Smooth muscle cell (in vitro differentiated cells): Measurements from ENCODE around the gene UGGT1. TPM values are rescaled to one million over a fixed set of nuclear protein-coding genes. Genes with fewer than 3 reads are reported as not detected.

Source experiments
- DNase-seq: peaks from one replicate; lab custom pipeline; 2025; ENCODE audit not compliant: unreplicated experiment; lab: John Stamatoyannopoulos, UW
- H2AFZ ChIP-seq: fragments of 200-600 bp; sonication (generic); 2 replicates; pipeline ENCODE4 v1.6.0; 2016; ENCODE audit warnings: antibody characterized with exemption, low read depth, mild to moderate bottlenecking
- H3F3A ChIP-seq: fragments of 200-600 bp; sonication (generic); 2 replicates; pipeline ENCODE4 v1.6.0; 2017; ENCODE audit warnings: antibody characterized with exemption, low read depth
- H3K27ac ChIP-seq: fragments of 200-600 bp; sonication (generic); 2 replicates; pipeline ENCODE4 v1.5.1; 2016; ENCODE audit warnings: low read depth, mild to moderate bottlenecking
- H3K27me3 ChIP-seq: fragments of 200-600 bp; sonication (generic); 2 replicates; pipeline ENCODE4 v1.6.1; 2016; ENCODE audit warnings: low read depth, mild to moderate bottlenecking
- H3K36me3 ChIP-seq: fragments of 200-600 bp; sonication (generic); 2 replicates; pipeline ENCODE4 v1.5.1; 2016; ENCODE audit warnings: low read depth
- H3K4me1 ChIP-seq: fragments of 200-600 bp; sonication (generic); 2 replicates; pipeline ENCODE4 v1.5.1; 2016; ENCODE audit warnings: low read depth
- H3K4me2 ChIP-seq: fragments of 200-600 bp; sonication (generic); 2 replicates; pipeline ENCODE4 v1.6.0; 2016; ENCODE audit warnings: mild to moderate bottlenecking
- H3K4me3 ChIP-seq: fragments of 200-600 bp; sonication (generic); 2 replicates; pipeline ENCODE4 v1.5.1; 2016; ENCODE audit warnings: mild to moderate bottlenecking
- H3K79me2 ChIP-seq: fragments of 200-600 bp; sonication (generic); 2 replicates; pipeline ENCODE4 v1.6.0; 2016; ENCODE audit warnings: low read depth, mild to moderate bottlenecking
- H3K9ac ChIP-seq: fragments of 200-600 bp; sonication (generic); 2 replicates; pipeline ENCODE4 v1.6.0; 2016; ENCODE audit warnings: low read depth
- H3K9me3 ChIP-seq: fragments of 200-600 bp; sonication (generic); replicated peaks from 2 replicates; pipeline ENCODE4 v1.5.1; 2016; ENCODE audit warnings: low read depth
- H4K20me1 ChIP-seq: fragments of 200-600 bp; sonication (generic); 2 replicates; pipeline ENCODE4 v1.6.0; 2016; ENCODE audit warnings: low read depth
- CTCF ChIP-seq: fragments of 200-600 bp; sonication (generic); IDR thresholded peaks from 2 replicates; pipeline ENCODE4 v1.5.1; 2017; ENCODE audit warnings: borderline replicate concordance, mild to moderate bottlenecking, antibody characterized with exemption; ENCODE audit not compliant: insufficient read depth, poor library complexity, severe bottlenecking
- WGBS: methylation state at CpG from one replicate; pipeline ENCODE4 v1.1.7; 2016; ENCODE audit warnings: low lambda C conversion rate; 5-methylcytosine and 5-hydroxymethylcytosine counted together
- polyA plus RNA-seq: library from polyadenylated mRNA; unstranded; fragments of >200 nt; fragmentation: Nextera tagmentation; extraction: Ambion mirVana; gene quantifications from 2 replicates; pipeline ENCODE4 v1.2.1, GENCODE V29; 2016
- total RNA-seq: library from RNA; depleted of rRNA; stranded (reverse); fragments of >200 nt; gene quantifications from 2 replicates; pipeline ENCODE4 v1.2.3, GENCODE V29; 2014

Gene UGGT1
- total and polyA plus RNA-seq, 2 experiments from 2014 or later = 14.3 to 46.3 TPM

- Histone ChIP-seq H3F3A (no peaks in the 10 kb centered on the region), H3K79me2 (no peaks in the 10 kb centered on the region), H4K20me1 (no peaks in the 10 kb centered on the region), H3K27ac (no peak overlapping the region), H3K4me2 (no peak overlapping the region), H3K4me3 (no peak overlapping the region), H3K4me1 (no peaks in the 10 kb centered on the region), H2AFZ (no peak overlapping the region), H3K27me3 (no peaks in the 10 kb centered on the region), H3K9ac (no peak overlapping the region), H3K9me3 (no peaks in the 10 kb centered on the region), H3K36me3 (no peaks in the 10 kb centered on the region)
- DNase-seq = no peak
- WGBS = 90% methylated on average over 14 of the region's 14 CpGs
- TF ChIP-seq CTCF = no peak
Measured at GRCh38 chr2:128214251-128214650, 123.3 kb downstream of the UGGT1 start.

- 96% methylated on average over 14 of the region's 14 CpGs for WGBS
- H3K4me1 ChIP-seq = no peaks in the 10 kb centered on the region
- H3K27me3 ChIP-seq = no peaks in the 10 kb centered on the region
- H3K4me2 ChIP-seq = no peak overlapping the region
- no peak for DNase-seq
- H3K4me3 ChIP-seq = no peak overlapping the region
- no peaks in the 10 kb centered on the region for H3F3A ChIP-seq
- no peak overlapping the region for H3K9ac ChIP-seq
- TF ChIP-seq CTCF = no peak
- no peak overlapping the region for H3K27ac ChIP-seq
- H2AFZ ChIP-seq = no peak overlapping the region
- H3K79me2 ChIP-seq = no peaks in the 10 kb centered on the region
- H3K9me3 ChIP-seq = no peaks in the 10 kb centered on the region
- H3K36me3 ChIP-seq = no peaks in the 10 kb centered on the region
- no peaks in the 10 kb centered on the region for H4K20me1 ChIP-seq
Measured at GRCh38 chr2:128214866-128215460, 124.0 kb downstream of the UGGT1 start.

GRCh38 chr2:128215897-128216642 lies 125.1 kb downstream of the UGGT1 start:
- no peaks in the 10 kb centered on the region for H3F3A ChIP-seq
- no peak overlapping the region for H3K4me3 ChIP-seq
- no peak for TF ChIP-seq CTCF
- no peaks in the 10 kb centered on the region for H4K20me1 ChIP-seq
- no peaks in the 10 kb centered on the region for H3K4me1 ChIP-seq
- H3K4me2 ChIP-seq = no peak overlapping the region
- no peaks in the 10 kb centered on the region for H3K36me3 ChIP-seq
- DNase-seq = no peak
- no peaks in the 10 kb centered on the region for H3K27me3 ChIP-seq
- no peak overlapping the region for H3K27ac ChIP-seq
- H2AFZ ChIP-seq = no peak overlapping the region
- no peaks in the 10 kb centered on the region for H3K9me3 ChIP-seq
- WGBS = 90% methylated on average over 10 of the region's 10 CpGs
- no peaks in the 10 kb centered on the region for H3K79me2 ChIP-seq
- H3K9ac ChIP-seq = no peak overlapping the region

- no peaks in the 10 kb centered on the region for H3K4me1 ChIP-seq
- no peak overlapping the region for H3K4me2 ChIP-seq
- no peaks in the 10 kb centered on the region for H3K36me3 ChIP-seq
- H3K9me3 ChIP-seq = no peaks in the 10 kb centered on the region
- H3K27ac ChIP-seq = no peak overlapping the region
- no peak overlapping the region for H3K9ac ChIP-seq
- no peaks in the 10 kb centered on the region for H3K79me2 ChIP-seq
- no peaks in the 10 kb centered on the region for H4K20me1 ChIP-seq
- DNase-seq = no peak
- TF ChIP-seq CTCF = no peak
- no peaks in the 10 kb centered on the region for H3K27me3 ChIP-seq
- no peak overlapping the region for H2AFZ ChIP-seq
- WGBS = 90% methylated on average over 4 of the region's 4 CpGs
- H3F3A ChIP-seq = no peaks in the 10 kb centered on the region
- H3K4me3 ChIP-seq = no peak overlapping the region
Measured at GRCh38 chr2:128217671-128218070, 126.7 kb downstream of the UGGT1 start.
